Muscle layer of colon (tissue), 2 donors: ENCODE data around the gene KCNIP2.

Experiments
- H3K27ac ChIP-seq: one replicate; pipeline ENCODE4 v1.7.0; 2013; ENCODE audit warnings: low read depth, mild to moderate bottlenecking, low read length, moderate library complexity
- H3K27me3 ChIP-seq, 2 donors: one replicate each; pipeline ENCODE4 v1.7.0; 2013; ENCODE audit warnings: low read length in 2 of 2, mild to moderate bottlenecking in 2 of 2; ENCODE audit not compliant: insufficient read depth in 2 of 2, control insufficient read depth in 1 of 2
- H3K36me3 ChIP-seq: one replicate; pipeline ENCODE4 v1.7.0; 2013; ENCODE audit warnings: mild to moderate bottlenecking, low read length; ENCODE audit not compliant: insufficient read depth
- H3K4me1 ChIP-seq: one replicate; pipeline ENCODE4 v1.7.0; 2013; ENCODE audit warnings: mild to moderate bottlenecking, low read length; ENCODE audit not compliant: insufficient read depth
- H3K4me3 ChIP-seq, 2 donors: one replicate each; pipeline ENCODE4 v1.7.0; 2013; ENCODE audit warnings: low read length in 2 of 2, low read depth in 1 of 2, mild to moderate bottlenecking in 1 of 2, moderate library complexity in 1 of 2
- H3K9ac ChIP-seq: one replicate; pipeline ENCODE4 v1.7.0; 2013; ENCODE audit warnings: low read length
- H3K9me3 ChIP-seq: one replicate; pipeline ENCODE4 v1.7.0; 2013; ENCODE audit warnings: mild to moderate bottlenecking, low read length
- donor health status: abdominal sarcoma.
- donor health status: Adenocarcinoma of cecum.

KCNIP2 gene

GRCh38 chr10:101833466-101833865, 10.1 kb downstream of the KCNIP2 start:
- no peaks in the 10 kb centered on the region for H3K36me3 ChIP-seq
- no peak overlapping the region for H3K9ac ChIP-seq
- no peaks in the 10 kb centered on the region for H3K27me3 ChIP-seq
- no peak overlapping the region for H3K4me3 ChIP-seq
- H3K27ac ChIP-seq, result no peak overlapping the region
- no peaks in the 10 kb centered on the region for H3K9me3 ChIP-seq
- peaks cover 13% of the 10 kb centered on the region for H3K4me1 ChIP-seq

GRCh38 chr10:101832325-101832771, 11.3 kb downstream of the KCNIP2 start:
- Histone ChIP-seq H3K4me1 (peaks cover 13% of the 10 kb centered on the region), H3K27ac (no peak overlapping the region), H3K36me3 (peaks cover under 1% of the 10 kb centered on the region), H3K9ac (no peak overlapping the region), H3K4me3 (no peak overlapping the region), H3K9me3 (no peaks in the 10 kb centered on the region), H3K27me3 (no peaks in the 10 kb centered on the region)

- Histone ChIP-seq H3K36me3 (peaks cover 6% of the 10 kb centered on the region), H3K4me1 (peaks cover 13% of the 10 kb centered on the region), H3K27ac (peak overlapping the region; percentile 56), H3K27me3 (no peaks in the 10 kb centered on the region), H3K4me3 (peak overlapping the region; percentile 69 to 72), H3K9me3 (no peaks in the 10 kb centered on the region), H3K9ac (peak overlapping the region; percentile 17)
Observed at GRCh38 chr10:101831169-101831811, 12.3 kb downstream of the KCNIP2 start.

DNA sequence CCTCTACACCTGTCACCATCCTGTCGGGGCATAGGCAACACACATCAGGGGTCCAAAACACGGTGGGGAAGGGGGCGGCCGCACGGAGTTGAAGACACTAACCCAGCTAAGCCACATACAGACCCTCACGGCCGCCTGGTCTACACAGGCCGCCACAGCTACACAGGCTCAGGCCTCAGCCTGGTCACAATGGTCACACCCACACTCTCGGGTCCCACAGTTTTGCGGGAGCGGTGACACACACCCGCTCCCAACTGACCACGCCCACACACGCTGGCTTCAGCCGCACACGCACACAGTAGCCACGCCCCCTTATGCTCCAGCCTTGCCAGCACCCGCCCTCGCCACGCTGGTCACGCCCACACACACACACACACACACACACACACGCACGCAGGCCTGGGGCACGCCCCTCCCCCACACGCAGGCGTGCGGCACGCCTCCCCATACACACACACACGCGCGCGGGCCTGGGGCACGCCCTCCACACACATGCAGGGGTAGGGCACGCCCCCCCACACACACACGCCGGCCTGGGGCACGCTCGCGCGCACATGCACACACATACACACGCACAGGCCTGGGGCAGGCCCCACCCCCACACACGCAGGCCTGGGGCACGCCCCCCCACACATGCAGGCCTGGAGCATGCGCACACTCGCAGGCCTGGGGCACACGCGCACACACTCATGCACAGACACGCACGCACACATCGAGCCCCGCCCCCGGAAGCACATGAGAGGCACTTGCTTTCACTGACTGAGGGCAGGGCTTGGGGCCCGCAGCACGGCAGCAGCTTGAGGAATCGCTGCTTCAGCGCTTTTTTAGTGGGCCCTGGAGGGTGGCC, 13.1 kb downstream of the KCNIP2 start:
- Histone ChIP-seq H3K27me3 (no peaks in the 10 kb centered on the region), H3K27ac (peak overlapping the region; percentile 56), H3K4me1 (peaks cover 13% of the 10 kb centered on the region), H3K36me3 (peaks cover 6% of the 10 kb centered on the region), H3K9me3 (no peaks in the 10 kb centered on the region), H3K4me3 (peak overlapping the region; percentile 69 to 72), H3K9ac (peak overlapping the region; percentile 17)

- H3K9me3 ChIP-seq, result no peaks in the 10 kb centered on the region
- H3K4me3 ChIP-seq, result peak overlapping the region in 1 of 2 donors; percentile 69
- H3K36me3 ChIP-seq, result peaks cover 6% of the 10 kb centered on the region
- H3K27me3 ChIP-seq, result no peaks in the 10 kb centered on the region
- peaks cover 13% of the 10 kb centered on the region for H3K4me1 ChIP-seq
- H3K27ac ChIP-seq, result peak overlapping the region; percentile 56
- H3K9ac ChIP-seq, result no peak overlapping the region
Observed at GRCh38 chr10:101829561-101830315, 13.9 kb downstream of the KCNIP2 start.

GRCh38 chr10:101828766-101829551, 14.6 kb downstream of the KCNIP2 start:
- peaks cover 13% of the 10 kb centered on the region for H3K4me1 ChIP-seq
- no peak overlapping the region for H3K27ac ChIP-seq
- H3K9me3 ChIP-seq, result no peaks in the 10 kb centered on the region
- H3K9ac ChIP-seq, result no peak overlapping the region
- no peaks in the 10 kb centered on the region for H3K27me3 ChIP-seq
- no peak overlapping the region for H3K4me3 ChIP-seq
- H3K36me3 ChIP-seq, result peaks cover 6% of the 10 kb centered on the region

- H3K9me3 ChIP-seq, result no peaks in the 10 kb centered on the region
- H3K9ac ChIP-seq, result no peak overlapping the region
- H3K36me3 ChIP-seq, result peaks cover 6% of the 10 kb centered on the region
- H3K27ac ChIP-seq, result no peak overlapping the region
- no peak overlapping the region for H3K4me3 ChIP-seq
- H3K4me1 ChIP-seq, result peaks cover 13% of the 10 kb centered on the region
- H3K27me3 ChIP-seq, result no peaks in the 10 kb centered on the region
Observed at GRCh38 chr10:101827919-101828600, 15.5 kb downstream of the KCNIP2 start.

- no peak overlapping the region for H3K27ac ChIP-seq
- H3K36me3 ChIP-seq, result peaks cover 6% of the 10 kb centered on the region
- H3K27me3 ChIP-seq, result no peaks in the 10 kb centered on the region
- H3K4me1 ChIP-seq, result peaks cover 13% of the 10 kb centered on the region
- no peaks in the 10 kb centered on the region for H3K9me3 ChIP-seq
- H3K4me3 ChIP-seq, result no peak overlapping the region
- H3K9ac ChIP-seq, result no peak overlapping the region
Observed at GRCh38 chr10:101826852-101827434, 16.7 kb downstream of the KCNIP2 start.

GRCh38 chr10:101824736-101825135, 18.9 kb downstream of the KCNIP2 start:
- Histone ChIP-seq H3K4me1 (no peaks in the 10 kb centered on the region), H3K4me3 (no peak overlapping the region), H3K27ac (no peak overlapping the region), H3K9me3 (no peaks in the 10 kb centered on the region), H3K27me3 (no peaks in the 10 kb centered on the region), H3K9ac (no peak overlapping the region), H3K36me3 (peaks cover 6% of the 10 kb centered on the region)

GRCh38 chr10:101818872-101819633, 24.5 kb downstream of the KCNIP2 start:
- Histone ChIP-seq H3K36me3 (no peaks in the 10 kb centered on the region), H3K9ac (peak overlapping the region; percentile 47), H3K27ac (peak overlapping the region; percentile 99), H3K27me3 (no peaks in the 10 kb centered on the region), H3K4me1 (peaks cover 20% of the 10 kb centered on the region), H3K9me3 (no peaks in the 10 kb centered on the region), H3K4me3 (peak overlapping the region; percentile 33 to 98)
